GM18502 (cell line): Measurements from ENCODE around the gene RGS4.
"Not testable (repeated sequence)": the region's sequence is repeated elsewhere in the genome, so short reads cannot be mapped to it uniquely, and the experiment has no call there.

Experiments
- ATAC-seq: cut with Tn5 transposase; IDR thresholded peaks from one replicate; pipeline ENCODE4 v1.9.1; 2021; ENCODE audit warnings: mild to moderate bottlenecking; ENCODE audit not compliant: unreplicated experiment, poor library complexity

The RGS4 gene

DNA sequence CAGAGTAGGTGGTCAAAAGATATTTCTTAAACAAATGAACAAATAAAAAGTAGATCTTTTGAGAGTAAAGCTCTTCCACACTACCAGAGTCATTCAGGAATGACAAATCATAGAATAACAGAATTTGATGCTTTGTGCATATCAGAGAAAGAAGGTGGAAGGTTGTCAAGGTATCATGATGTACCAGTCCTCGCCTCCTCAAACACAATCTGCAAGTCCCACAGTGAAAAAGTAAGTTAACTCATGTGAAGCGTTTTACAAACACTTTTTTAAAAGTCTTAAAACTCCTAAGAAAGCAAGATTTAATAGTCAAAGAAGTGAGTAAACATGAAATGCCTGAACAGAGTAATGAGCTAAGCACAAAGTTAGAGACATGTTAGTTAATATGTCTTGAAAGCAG lies 2.5 kb upstream of the RGS4 start:
- ATAC-seq, result no peak

- ATAC-seq, result no peak
Measured at GRCh38 chr1:163068716-163069115, 445 bp upstream of the RGS4 start.

- ATAC-seq, result no peak
Measured at GRCh38 chr1:163069655-163070277, 605 bp downstream of the RGS4 start.

DNA sequence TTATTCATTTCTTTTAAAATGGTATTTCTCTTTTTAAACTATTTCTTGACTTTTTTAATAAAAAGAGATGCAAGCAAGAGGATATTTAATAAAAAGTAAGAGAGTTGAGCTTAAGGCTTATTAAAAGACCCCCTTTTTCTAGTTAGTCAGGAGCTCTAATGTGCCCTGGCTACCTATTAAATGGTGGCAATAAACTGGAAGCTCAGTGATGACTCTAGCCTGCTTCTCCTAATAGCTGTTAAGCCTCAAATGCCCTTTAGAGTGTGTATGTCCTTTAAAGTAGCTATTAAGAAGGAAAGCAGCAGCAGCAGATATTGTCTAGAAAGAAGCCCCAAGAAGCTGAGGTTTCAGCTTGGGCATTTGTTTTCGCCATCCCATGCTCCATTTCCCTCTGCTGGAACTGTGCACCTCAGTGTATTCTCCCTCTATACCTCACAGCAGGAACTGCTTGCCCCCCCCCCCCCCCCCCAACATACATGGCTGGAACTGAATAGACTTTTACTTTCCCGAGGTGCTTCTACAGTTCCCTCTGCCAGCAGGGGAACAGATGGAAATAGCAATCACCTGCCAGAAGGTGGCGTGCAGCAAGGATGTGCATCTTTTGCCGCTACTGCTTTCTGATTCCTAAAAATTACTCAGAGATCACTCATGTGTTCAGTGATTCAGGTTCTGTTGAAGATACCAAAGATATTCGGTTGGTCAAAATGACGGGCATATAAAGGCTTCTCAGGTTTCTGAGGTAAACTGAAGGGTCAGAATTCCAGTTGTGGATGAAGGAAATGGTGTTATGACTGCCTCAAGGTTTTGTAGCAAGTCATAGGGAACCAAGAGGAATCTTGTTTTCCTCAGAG lies 2.5 kb downstream of the RGS4 start:
- peak; percentile 76 for ATAC-seq

DNA sequence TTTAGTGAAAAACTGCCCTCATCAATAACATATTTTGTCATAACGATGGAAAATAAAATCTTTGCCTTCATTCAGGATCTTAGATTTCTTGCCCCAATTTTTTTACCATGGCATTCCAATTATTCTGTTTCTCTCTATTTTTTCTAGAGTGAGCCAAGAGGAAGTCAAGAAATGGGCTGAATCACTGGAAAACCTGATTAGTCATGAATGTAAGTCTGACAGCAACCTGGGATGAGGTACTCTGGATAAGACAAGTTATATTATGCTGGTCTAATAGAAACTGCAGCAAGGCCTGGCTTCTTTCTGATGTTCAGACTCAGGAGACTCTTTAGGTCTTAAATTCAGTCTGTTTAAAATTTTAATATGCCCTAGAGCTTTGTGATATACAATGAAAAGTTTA lies 3.5 kb downstream of the RGS4 start:
- no peak for ATAC-seq

- no peak for ATAC-seq
Measured at GRCh38 chr1:163074004-163074403, 4.8 kb downstream of the RGS4 start.

GRCh38 chr1:163074716-163075284 lies 5.6 kb downstream of the RGS4 start:
- ATAC-seq, result no peak

DNA sequence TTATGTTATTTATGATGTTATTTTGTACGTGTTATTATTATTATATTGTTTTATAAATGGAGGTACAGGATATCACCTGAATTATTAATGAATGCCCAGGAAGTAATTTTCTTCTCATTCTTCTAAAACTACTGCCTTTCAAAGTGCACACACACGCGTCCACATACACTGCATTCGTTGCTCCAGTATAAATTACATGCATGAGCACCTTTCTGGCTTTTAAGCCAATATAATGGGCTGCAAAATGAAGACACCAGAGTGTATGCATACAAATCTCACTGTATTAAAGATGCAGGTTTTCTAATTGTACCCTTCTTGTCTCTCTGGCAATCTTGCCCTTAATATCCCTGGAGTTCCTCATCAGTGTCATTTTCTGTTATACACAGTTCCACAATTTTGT lies 6.9 kb downstream of the RGS4 start:
- ATAC-seq, result no peak

DNA sequence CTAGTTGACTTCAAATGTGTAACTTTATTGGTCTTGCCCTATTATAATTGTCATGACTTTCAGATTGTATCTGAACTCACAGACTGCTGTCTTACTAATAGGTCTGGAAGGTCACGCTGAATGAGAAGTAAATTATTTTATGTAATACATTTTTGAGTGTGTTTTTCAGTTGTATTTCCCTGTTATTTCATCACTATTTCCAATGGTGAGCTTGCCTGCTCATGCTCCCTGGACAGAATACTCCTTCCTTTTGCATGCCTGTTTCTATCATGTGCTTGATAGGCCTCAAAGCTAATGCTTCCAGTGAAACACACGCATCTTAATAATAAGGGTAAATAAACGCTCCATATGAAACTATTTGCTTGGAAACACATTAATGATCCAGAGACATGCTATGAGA lies 7.3 kb downstream of the RGS4 start:
- ATAC-seq, result no peak

- ATAC-seq, result no peak
Measured at GRCh38 chr1:163076981-163077761, 8.0 kb downstream of the RGS4 start.

- ATAC-seq, result no peak
Measured at GRCh38 chr1:163082971-163083370, 13.8 kb downstream of the RGS4 start.

DNA sequence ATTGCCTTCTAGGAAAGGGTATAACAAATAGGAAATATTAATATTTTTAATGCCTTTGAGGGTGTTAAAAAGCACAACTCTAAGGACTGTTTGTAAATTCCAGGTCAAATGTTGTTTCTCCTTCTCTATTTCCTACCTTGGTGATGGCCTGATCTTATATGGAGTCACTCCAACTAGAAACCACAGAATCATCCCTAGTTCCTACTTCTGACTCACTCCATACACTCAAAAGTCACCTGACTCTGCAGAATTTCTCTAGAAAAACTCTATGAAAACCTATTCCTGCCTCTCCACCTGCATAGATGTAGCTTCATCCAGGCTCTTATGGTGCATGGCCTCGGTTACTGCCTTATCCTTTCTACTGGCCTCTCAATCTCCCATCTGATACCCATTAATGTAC lies 14.5 kb downstream of the RGS4 start:
- ATAC-seq, result no peak

GRCh38 chr1:163084330-163084729 lies 15.2 kb downstream of the RGS4 start:
- no peak for ATAC-seq

DNA sequence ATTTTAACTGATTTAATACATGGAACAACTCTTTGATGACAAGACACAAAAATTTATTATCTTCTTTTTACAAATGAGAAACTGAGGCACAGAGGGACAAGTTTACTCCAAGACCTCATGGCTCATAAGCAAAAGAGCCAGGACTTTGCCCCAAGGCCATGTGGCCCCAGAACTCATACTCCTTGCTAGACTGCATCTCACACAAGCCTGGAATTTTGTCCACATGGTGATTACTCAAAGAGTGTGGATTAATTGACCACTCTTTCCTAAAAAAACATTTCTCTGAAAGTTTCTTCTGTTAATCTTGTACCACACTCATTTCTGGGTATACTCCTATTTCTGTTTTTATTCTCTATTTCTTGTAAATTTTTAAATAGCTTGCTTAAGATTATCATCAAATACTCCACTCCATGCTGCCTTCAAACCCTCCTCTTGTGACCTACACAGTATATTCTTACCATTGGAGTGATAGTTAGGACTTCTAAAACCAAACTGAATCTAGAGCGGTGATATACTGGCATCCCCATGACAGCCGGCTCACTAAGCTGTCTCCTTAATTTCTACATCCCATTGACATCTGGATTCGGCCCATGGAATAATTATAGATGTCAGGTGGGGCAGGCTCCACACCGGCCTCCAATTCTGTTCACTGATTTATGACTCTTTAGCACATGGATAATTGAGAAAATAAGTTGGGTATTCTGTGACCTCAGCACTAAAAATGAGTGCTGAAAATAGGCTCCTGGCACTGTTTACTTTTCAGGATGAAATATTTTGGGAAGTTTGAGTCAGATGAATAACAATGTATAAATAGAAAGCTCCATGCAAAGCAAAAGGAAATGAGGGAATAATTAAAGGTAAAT lies 16.1 kb downstream of the RGS4 start:
- ATAC-seq, result no peak

DNA sequence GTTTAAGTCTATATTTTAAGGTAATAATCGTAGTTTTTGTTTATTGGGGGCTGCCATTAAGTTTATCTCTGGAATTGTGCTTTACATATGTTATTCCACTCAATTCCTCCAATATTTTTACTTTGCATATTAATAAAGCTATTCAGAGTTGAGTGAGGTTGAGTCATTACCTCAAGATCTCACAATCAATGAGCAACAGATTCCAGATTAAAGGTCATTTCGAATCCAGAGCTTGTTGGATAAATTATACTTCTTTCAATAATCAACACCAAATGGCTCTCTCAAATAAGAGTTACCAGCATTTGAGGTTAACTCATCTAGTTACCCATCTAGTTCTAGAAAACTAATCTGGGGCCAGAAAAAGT lies 16.7 kb downstream of the RGS4 start:
- ATAC-seq, result no peak

DNA sequence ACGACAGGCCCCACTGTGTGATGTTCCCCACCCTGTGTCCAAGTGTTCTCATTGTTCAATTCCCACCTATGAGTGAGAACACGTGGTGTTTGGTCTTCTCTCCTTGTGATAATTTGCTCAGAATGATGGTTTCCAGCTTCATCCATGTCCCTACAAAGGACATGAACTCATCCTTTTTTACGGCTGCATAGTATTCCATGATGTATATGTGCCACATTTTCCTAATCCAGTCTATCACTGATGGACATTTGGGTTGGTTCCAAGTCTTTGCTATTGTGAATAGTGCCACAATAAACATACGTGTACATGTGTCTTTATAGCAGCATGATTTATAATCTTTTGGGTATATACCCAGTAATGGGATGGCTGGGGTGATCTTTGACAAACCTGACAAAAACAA lies 20.0 kb downstream of the RGS4 start:
- ATAC-seq, result not testable (repeated sequence)

GRCh38 chr1:163090321-163090945 lies 21.3 kb downstream of the RGS4 start:
- no peak for ATAC-seq

DNA sequence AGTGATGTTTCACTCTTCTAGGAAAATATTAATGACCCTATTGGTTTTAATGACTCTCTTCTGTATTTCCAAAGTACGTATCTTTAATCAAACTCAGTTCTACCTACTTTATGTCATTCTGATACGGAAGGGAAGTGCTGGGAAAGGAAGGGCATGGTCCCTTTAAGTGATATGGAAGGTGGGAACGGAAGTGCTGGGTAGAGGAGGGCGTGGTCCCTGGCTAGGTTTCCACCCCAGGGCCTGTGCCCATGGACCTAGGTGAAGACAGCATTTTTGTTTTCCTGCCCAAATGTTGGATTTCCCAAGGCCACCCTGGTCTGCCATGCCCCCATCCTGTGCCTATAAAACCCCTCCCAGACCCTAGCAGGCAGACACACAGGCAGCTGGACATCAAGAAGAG lies 24.0 kb downstream of the RGS4 start:
- no peak for ATAC-seq

- no peak for ATAC-seq
Measured at GRCh38 chr1:163093579-163093978, 24.4 kb downstream of the RGS4 start.

- ATAC-seq, result no peak
Measured at GRCh38 chr1:163094182-163094581, 25.0 kb downstream of the RGS4 start.
